Measurements from ENCODE around the gene LMF1.

LMF1 gene

GRCh38 chr16:815861-816260 is 154.9 kb downstream of the LMF1 start:
- no peak for TF ChIP-seq CTCF (IDR thresholded peaks at IDR 0.05; ENCODE audit: low read depth, low read length)

GRCh38 chr16:814974-815373 is 155.8 kb downstream of the LMF1 start:
- TF ChIP-seq CTCF (IDR thresholded peaks at IDR 0.05; ENCODE audit: low read depth, low read length) = no peak
- no peak for DNase-seq (ENCODE audit: extremely low read depth, low read depth)

More at GRCh38 chr16:815861-816260, 154.9 kb downstream of the LMF1 start:
- no peak for DNase-seq (ENCODE audit: extremely low read depth, low read depth)

- DNase-seq (ENCODE audit: extremely low read depth, low read depth) = no peak
- TF ChIP-seq CTCF (IDR thresholded peaks at IDR 0.05; ENCODE audit: low read depth, low read length) = no peak
Observed at GRCh38 chr16:813916-814412, 156.8 kb downstream of the LMF1 start.

GRCh38 chr16:813204-813915 is 157.4 kb downstream of the LMF1 start:
- peak; percentile 57 for TF ChIP-seq CTCF (IDR thresholded peaks at IDR 0.05; ENCODE audit: low read depth, low read length)
- DNase-seq (ENCODE audit: extremely low read depth, low read depth) = no peak

- DNase-seq (ENCODE audit: extremely low read depth, low read depth) = no peak
- TF ChIP-seq CTCF (IDR thresholded peaks at IDR 0.05; ENCODE audit: low read depth, low read length) = no peak
Observed at GRCh38 chr16:808085-808386, 162.7 kb downstream of the LMF1 start.

- no peak for TF ChIP-seq CTCF (IDR thresholded peaks at IDR 0.05; ENCODE audit: low read depth, low read length)
- peak; percentile 78 for DNase-seq (ENCODE audit: extremely low read depth, low read depth)
Observed at GRCh38 chr16:807347-808084, 163.3 kb downstream of the LMF1 start.

- no peak for TF ChIP-seq CTCF (IDR thresholded peaks at IDR 0.05; ENCODE audit: low read depth, low read length)
- DNase-seq (ENCODE audit: extremely low read depth, low read depth) = no peak
Observed at GRCh38 chr16:805474-805873, 165.3 kb downstream of the LMF1 start.
